ENCODE measurements around the gene DISC1.

DISC1 gene

DNA sequence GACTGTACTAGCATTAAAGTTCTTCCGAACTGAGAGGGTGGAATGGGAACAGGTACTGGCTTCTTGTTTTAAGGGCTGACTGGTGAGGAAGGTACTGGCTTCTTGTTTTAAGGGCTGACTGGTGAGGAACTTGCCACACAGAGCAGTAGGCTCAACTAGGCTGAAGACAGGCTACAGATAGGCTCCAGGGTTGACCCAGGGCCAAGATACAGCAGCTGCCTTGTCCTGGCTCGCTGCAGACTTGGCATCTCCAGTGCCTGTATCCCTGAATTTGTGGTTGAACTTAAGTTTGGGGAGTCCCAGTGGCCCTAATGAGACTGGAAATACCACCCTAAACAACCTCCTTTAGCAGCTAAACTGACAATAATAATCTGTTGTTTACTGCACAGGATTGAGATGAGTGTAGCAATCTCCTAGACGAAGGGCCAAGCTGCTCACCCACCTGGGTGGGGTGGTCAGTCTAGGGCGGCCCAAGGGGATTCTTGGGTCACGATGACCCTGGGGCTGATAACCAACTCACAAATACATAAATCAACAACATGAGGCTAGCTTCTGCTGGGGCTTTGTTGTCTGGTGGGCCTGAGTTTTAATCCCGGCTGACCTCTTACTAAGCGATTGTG is 227.1 kb downstream of the DISC1 start:
- no peak for DNase-seq (ENCODE audit: low read depth in 2 of 2)

DNA sequence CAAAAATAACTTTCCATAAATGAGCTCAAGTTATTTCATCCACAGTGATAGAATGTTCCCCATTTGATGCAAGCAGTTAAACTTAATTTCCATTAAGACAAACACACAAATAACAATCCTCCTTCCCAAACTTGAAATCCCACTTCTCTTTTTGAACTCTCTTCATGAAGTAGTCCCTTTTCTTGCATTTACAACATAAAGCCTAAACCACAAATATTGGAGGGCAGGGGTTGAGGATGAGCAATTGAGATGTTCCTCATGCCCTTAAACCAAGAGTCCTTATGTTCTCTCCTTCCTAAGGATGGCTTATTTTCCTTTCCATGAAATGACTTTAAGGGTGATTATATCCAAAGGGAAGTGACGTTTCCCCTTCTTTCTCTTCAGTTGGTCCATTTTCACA is 228.8 kb downstream of the DISC1 start:
- DNase-seq (ENCODE audit: low read depth in 2 of 2), result no peak

GRCh38 chr1:231855926-231856325 is 229.3 kb downstream of the DISC1 start:
- no peak for DNase-seq (ENCODE audit: low read depth in 2 of 2)

- DNase-seq (ENCODE audit: low read depth in 2 of 2), result no peak
Observed at GRCh38 chr1:231856426-231856825, 229.8 kb downstream of the DISC1 start.

DNA sequence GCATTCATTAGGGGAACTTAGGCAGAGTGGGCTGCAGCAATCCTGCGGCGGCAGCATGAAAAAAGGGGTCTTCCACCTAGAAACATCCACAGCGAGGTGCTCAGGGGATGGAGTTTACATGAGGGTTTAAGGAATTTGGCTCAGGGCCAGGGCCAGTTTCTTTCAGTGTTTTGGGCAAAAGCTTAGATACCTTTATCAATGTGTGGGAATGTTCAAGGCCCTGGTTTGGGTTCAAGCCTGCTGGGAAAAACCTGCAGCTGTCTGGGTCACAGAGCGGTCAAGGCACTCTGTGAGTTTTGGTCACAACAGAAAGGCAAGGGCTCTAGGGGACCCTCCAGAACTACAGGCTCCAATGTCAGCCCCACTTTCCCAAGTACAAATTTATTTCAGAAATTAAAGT is 230.3 kb downstream of the DISC1 start:
- DNase-seq (ENCODE audit: low read depth in 2 of 2), result no peak

- DNase-seq (ENCODE audit: low read depth in 2 of 2), result no peak
Observed at GRCh38 chr1:231857609-231858135, 231.1 kb downstream of the DISC1 start.

DNA sequence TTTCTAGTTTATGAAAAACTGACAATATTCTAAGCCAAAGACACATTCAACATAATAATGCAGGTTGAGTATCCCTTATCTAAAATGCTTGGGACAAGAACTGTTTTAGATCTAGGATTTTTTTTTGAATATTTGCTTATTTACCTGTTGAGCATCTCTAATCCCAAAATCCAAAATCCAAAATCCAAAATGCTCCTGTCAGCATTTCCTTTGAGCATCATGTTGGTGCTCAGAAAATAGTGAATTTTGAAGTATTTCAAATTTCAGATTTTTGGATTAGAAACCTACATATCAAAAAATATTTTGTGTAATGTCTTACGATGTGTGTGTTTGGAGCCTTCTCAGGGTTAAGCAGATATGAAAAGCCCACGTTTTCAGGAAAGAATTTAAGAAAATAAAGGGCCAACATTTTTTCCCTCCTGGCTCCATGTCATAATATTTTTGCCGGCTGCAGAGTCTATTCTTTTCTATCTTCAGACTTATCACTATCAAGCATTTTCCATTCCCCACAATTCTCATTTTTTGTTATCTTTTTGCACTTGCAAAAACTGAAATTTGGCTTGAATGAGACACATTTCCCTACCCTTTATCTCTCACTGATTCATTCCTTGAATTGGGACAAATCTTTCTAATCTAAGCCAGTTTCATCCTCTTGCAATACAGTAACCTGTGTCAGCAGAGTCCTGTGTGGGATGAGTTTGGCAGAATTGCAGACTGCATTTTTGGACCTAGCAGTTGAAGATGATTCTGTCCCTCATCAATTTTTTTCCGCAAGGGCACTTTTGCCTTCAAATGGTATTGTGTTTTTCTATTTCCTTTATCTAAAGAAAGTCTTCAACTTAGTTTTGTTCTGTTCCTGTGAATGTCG is 233.9 kb downstream of the DISC1 start:
- no peak for DNase-seq (ENCODE audit: low read depth in 2 of 2)

DNA sequence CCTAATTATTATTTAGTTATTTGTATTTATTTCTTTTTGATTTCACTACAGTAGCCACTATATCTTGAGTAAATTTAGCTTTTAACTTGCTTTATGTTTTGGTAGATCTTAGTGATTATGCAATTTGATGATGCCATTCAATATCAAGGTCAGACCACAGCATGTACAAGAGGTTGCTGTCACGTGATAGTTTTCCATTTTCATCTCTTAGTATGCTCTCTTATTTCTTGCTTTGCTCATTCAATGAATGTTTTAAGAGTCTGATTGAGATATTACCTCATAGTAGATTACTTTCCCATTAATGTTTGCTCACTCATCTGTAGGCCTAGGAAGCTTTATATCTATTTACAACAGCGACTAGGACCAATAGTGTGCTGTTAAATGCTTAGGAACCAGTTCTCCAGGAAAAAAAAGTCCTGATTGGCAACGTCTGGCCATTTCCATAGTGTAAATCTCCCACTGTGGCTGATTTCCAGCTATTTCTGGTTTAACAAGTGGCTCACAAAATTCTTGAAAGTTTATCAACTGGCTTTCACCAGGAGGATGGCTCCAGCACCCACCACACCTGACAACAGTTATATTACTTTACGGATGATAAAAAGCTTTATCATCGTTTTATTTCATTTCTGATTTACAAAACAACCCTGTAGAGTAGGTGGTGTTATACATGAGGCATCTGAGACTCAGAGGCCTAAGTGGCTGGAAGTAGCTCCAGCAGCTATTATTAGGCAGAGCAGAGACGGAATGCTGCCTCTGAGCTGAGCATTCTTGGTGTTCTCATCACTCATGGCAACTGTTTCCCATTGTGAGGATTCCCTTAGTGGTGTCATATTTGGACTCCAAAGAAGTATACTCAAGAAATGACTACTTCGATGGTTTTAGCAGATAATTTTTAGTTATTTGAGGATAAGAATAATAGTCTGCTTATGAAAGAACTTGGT is 235.2 kb downstream of the DISC1 start:
- no peak for DNase-seq (ENCODE audit: low read depth in 2 of 2)

DNA sequence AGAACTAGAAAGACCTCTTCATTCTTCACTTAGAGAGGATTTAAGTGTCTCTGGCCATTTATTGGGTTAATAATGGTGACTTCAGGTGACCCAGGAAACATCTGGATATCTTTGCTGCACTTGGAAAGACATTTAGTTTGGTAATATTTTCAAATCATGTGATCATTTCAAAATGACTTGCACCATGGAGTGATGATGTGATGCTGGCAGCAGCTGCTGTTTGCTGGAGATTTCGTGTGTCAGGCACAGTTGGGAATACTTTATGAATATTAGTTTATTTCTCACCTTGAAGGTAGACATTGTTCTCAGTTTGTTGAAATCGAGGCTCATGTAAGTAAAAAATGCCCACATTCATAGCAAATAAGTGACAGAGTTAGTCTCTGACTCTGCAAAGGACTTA is 236.0 kb downstream of the DISC1 start:
- DNase-seq (ENCODE audit: low read depth in 2 of 2), result no peak

- no peak for DNase-seq (ENCODE audit: low read depth in 2 of 2)
Observed at GRCh38 chr1:231865331-231865730, 238.7 kb downstream of the DISC1 start.

GRCh38 chr1:231866392-231867331 is 240.1 kb downstream of the DISC1 start:
- no peak for DNase-seq (ENCODE audit: low read depth in 2 of 2)

- no peak for DNase-seq (ENCODE audit: low read depth in 2 of 2)
Observed at GRCh38 chr1:231867607-231868006, 241.0 kb downstream of the DISC1 start.

- DNase-seq (ENCODE audit: low read depth in 2 of 2), result no peak
Observed at GRCh38 chr1:231869364-231869763, 242.8 kb downstream of the DISC1 start.

DNA sequence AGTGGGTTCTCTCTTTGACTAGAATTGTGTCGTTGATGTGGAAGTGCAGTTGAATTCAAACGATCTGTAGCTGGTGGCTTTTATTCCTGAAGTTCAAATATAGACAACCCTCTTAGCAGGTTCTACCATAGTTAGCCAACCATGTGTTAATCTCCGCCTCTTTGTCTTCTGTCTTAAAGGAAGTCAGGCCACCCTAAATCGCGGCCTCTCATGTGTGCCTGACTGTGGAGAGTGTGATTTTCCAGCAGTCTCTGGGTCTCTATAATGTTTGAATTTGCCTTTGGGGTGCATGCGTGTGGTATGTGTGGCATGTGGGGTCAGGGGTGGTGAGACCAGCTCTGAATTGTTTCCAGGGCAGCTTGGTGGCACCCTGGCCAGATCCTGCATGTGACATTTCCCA is 244.9 kb downstream of the DISC1 start:
- no peak for DNase-seq (ENCODE audit: low read depth in 2 of 2)

DNA sequence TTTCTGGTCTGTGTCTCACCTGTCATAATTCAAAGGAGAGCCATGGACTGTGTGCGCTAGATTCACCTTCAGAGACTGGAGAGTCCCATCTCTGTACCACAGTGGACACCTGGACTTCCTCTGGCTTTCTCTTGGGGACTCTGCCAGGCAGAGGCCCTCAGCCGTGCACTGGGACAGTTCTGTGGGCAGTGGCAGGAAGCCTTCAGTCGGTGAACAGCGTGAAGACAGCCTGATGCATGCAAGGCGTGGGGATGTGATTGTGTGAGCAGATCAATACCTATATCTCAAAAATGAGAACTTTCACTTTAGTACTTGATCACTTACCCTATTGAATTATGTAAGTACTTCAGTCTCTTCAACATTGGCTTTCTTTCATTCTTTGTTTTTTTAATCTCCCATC is 245.3 kb downstream of the DISC1 start:
- DNase-seq (ENCODE audit: low read depth in 2 of 2), result no peak

DNA sequence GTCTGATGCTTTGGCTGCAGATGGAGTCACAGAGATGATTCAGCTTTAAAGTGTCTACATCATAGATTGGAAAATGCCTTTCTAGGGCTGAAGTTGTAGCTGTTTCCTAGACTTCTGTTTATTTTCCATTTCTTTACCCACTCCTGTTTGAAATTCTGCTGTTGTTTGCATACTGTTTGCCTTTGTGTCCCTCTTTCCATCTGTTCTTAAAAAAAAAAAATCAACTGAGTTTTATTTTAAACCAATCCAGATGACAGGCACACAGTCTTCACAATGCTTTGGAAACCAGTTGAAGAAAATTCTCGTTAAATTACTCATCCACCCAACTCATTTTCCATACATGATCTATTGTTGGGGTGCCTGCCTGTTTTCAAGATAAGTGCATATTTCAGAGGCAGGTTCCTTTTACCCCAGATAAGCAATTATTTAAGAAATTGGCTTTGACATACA is 245.9 kb downstream of the DISC1 start:
- peak; percentile 56 to 58 for DNase-seq (ENCODE audit: low read depth in 2 of 2)

GRCh38 chr1:231878737-231879136 is 252.1 kb downstream of the DISC1 start:
- DNase-seq (ENCODE audit: low read depth in 2 of 2), result no peak

DNA sequence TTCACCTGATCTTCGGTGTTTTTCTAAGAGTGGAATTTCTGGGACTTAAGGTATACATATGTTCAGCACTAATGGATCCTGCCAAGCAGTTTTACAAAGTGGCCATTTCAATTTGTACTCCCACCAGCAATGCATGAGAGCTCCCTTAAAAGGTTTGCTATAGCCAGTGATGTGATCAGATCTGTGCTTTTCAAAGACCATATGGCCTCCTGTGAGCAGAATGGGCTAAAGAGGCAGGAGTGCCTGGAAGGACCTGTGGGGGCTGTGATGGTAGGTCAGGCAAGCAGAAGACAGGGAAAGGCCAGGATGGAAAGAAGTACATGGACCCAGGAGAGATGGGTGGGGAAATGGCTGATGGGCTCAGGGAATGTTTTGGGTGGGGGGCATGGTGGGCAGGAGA is 252.7 kb downstream of the DISC1 start:
- DNase-seq (ENCODE audit: low read depth in 2 of 2), result no peak

GRCh38 chr1:231882333-231882732 is 255.7 kb downstream of the DISC1 start:
- DNase-seq (ENCODE audit: low read depth in 2 of 2), result no peak

GRCh38 chr1:231882790-231883189 is 256.2 kb downstream of the DISC1 start:
- DNase-seq (ENCODE audit: low read depth in 2 of 2), result no peak

DNA sequence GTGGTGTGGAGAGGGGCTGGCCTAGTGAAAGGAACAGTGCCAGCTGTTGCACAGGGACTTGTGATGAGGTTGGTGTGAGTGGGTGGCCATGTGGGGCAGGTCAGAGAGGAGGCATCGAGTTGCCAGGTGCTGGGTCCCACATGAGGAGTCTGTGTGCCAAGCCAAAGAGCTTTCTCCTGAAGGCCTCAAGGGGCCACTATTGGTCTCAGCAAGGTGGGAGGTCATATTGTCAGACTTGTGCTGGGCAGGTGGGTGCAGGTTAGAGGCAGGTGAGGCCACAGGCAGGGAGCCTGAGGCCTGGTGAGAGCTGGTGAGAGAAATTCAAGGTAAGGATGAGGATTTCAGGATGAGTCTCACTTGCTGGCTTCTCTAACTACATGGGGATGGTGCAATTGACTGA is 256.8 kb downstream of the DISC1 start:
- DNase-seq (ENCODE audit: low read depth in 2 of 2), result no peak
